Activated CD4-positive, alpha-beta T cell treated with anti-CD3 and anti-CD28 coated beads, Interleukin-2, amount 50 U/mL, for 24 hours (primary cell): ENCODE results near the gene CCDC192.

Experiments
- DNase-seq, 2 donors: peaks; one replicate each; pipeline ENCODE4 v3.0.0-alpha.2; 2020; ENCODE audit warnings: low read depth in 1 of 2, low spot score in 1 of 2

CCDC192 gene

DNA sequence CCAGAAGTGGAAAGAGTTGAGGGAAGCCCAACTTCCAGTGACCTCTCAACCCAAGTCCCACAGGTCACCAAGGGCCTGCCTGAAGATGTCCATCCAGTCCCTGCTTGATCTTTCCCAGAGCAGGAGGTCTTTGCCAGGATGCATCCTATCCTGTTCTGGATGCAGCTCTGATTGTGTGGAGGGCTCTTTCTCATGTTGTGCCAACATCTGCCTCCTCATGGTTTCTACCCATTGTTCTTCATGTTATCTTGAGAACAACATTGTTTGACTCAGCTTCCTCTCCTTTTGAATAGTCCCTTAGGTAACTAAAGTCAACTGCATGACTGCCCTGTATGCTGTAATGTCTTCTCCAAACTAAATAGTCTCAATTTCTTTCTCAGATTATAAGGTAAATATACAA lies 169.3 kb downstream of the CCDC192 start:
- no peak for DNase-seq

GRCh38 chr5:127875235-127876021 lies 172.2 kb downstream of the CCDC192 start:
- DNase-seq, result no peak

GRCh38 chr5:127876384-127876783 lies 173.2 kb downstream of the CCDC192 start:
- no peak for DNase-seq

- DNase-seq, result no peak
Observed at GRCh38 chr5:127878174-127878750, 175.1 kb downstream of the CCDC192 start.

DNA sequence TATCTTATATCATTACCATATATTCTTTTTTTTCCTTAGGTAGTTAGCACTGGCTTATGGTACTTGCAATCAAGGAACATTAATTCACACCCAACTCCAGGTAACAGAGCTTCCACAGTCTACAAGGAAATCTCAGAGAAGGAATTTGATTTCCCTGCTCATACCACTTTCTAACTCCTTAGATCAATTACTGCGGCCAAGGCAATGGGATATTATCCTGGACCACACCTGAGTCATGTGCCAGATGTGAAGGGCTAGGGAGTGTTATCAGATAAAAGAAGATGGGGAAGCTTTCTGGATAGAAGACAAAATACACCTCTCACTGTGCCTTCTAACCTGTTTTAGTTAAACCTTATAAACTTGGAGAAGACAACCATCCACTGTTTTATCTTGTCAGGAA lies 181.2 kb downstream of the CCDC192 start:
- no peak for DNase-seq

DNA sequence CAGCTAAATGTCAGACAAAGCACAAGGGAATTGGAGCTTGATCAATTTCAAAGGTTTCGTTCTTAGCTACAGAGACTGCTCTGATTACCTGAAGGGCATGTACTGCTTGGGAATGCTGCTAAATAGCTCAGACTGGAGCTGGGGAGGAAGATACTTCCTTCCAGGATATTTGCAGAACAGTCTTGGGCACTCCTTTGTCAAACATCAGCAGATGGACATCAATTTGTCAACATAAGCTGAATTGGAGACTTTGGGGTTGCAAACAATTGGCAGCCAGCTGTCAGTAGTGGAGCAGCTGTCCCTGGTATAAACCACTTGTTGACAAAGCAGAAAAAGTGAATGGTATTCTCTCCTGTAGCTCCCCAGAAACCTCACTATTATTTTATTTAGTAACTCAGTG lies 182.0 kb downstream of the CCDC192 start:
- no peak for DNase-seq

- DNase-seq, result no peak
Observed at GRCh38 chr5:127886081-127886480, 182.9 kb downstream of the CCDC192 start.

DNA sequence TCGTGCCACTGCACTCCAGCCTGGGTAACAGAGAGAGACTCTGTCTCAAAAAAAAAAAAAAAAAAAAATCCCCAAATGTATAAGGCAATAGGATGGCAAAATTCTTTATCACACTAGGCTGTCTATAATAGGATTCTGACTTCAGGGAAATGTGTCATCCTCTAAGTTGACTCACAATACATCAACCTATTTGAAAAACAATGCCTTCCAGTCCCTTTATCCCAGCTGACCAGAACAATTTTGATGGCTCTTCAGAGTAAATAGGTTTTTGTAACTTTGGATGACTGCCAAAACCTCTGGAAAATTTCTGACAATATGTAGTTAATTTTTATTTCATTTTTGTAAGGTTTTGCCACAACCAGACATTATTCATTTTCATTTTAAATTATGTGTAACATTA lies 184.1 kb downstream of the CCDC192 start:
- no peak for DNase-seq

- DNase-seq, result no peak
Observed at GRCh38 chr5:127891942-127892341, 188.8 kb downstream of the CCDC192 start.

DNA sequence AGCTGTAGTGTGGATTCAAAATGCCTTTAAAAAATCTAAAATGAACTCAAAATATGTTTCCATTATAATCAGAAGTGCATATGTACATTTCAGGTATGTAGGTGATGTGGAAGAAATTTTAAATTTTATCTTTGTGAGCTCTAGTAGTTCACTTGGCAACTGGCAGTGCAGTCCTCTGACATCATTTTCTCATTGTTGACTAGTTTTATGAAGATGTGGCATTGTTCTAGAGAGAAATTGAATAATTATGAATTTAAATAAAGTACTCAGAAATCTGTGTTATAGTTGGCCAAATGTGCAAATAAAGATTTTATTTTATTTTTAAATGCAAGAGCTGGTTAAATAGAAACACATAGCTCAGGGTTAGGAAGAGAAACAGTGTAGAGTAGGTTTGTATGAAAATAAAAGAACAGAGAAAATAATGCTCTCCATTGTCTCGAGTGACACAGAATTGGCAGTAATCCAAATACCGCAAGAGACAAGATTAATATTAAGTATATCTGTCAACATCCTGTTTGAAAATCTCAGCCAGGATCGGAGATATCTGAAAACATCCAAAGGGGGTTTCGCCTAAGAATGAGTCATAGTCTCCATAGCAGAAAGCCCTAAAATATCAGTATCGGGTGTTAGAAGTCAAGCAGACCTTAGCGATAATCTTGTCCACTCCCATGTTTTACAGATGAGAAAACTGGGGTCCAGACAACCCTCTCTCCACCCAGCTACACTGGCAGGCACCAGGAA lies 189.4 kb downstream of the CCDC192 start:
- no peak for DNase-seq

DNA sequence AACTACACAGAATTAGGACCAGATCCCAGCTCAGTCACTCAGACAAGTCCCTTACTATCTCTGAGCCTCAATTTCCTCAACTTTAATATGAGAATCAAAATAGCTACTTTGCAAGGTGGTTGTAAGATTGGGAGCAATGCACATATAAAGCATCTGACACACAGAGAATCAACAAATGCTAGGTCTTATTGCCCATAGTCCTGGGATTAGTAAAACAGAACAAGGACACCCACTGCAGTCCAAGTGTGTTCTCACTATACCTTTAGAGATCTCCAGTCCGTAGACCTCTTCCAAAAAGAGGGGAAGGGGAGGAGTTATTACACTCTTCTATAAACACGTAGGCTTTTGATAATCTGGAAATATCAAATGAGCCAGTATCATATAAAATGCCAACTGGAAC lies 190.0 kb downstream of the CCDC192 start:
- DNase-seq, result no peak

DNA sequence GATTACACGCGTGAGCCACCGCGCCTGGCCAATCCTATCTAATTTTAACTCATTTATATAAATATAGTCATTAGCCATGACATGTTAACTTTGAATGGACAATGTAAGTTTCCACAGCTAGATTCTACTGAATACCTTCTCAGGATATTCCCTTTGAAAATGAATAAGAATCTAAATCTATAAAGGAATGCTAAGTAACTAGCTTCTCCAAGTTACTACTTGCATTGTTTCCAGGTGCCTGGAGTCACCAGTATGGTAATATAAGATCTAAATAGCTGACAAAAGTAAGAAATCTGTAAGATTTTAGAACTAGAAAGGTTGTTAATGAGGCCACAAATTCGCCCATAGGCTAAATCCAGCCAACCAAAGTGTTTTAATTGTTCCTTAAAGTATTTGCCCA lies 191.3 kb downstream of the CCDC192 start:
- no peak for DNase-seq

DNA sequence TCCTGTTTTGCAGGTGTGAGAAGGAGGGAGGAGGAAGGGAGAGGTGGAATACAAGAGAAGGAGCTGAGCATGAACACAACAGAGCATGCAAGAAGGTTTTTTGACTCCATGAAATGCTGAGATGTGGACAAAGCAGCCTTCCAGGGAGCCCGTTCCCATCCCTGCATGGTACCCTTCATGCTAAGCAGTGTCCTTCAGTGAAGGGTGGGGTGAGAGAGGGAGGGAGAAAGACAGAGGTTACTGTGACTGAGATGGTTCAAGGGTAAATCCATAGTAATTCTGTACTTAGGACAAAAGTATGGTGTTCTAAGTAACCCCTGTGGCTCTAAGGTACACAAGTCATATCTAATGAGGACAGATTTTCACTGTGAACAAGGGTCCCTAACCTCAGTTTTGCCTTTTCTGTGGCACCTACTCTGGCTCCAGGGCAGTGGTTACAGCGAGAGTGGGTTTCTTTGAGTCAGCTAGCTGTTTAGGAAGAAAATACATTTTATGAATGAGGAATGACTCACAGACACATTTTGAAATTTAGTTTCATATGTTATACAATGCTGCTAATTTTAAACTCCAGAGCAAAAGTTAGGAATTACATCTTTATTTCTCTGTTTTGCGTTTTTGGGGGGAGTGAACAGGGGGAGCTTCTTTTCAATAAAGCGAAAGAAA lies 195.5 kb downstream of the CCDC192 start:
- DNase-seq, result no peak

GRCh38 chr5:127899214-127899610 lies 196.0 kb downstream of the CCDC192 start:
- DNase-seq, result no peak

DNA sequence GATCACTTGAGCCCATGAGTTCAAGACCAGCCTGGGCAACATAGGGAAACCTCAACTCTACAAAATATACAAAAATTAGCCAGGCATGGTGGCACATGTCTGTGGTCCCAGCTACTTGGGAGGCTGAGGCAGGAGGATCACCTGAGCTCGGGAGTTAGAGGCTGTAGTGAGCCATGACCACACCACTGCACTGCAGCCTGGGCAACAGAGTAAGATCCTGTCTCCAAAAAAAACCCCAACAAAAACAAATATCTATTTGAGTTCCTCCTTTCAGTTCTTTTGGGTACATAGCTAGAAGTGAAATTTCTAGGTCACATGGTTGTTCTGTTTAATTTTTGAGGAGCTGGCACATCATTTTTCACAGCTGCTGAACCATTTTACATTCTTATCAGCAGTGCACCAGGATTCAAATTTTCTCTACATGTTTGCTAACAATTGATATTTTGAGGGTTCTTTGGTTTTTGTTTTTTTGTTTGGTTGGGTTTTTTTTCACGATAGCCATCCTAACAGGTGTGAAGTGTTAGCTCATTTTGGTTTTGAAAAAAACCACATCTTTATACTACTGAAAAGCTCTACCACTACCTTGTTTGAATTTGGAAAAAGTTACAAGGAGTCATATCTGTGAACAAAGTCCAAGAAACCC lies 203.5 kb downstream of the CCDC192 start:
- DNase-seq, result no peak

DNA sequence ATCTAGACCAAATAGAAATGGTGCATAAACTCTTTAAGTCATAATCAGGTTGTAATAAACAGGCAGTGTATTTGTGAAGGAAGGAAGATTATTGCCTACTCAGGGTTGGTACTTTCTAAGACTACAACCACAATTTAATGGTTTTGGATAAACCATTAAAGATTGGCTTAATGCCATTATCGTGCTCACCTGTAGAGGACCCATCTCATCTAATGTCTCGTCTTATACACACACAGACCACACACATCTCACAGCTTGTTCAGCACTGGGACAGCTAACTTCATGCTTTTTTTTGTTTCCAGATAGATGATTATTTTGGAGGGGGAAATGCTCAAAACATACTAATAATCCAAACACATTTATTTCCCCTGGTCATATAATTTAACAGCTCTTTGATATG lies 204.7 kb downstream of the CCDC192 start:
- DNase-seq, result no peak

DNA sequence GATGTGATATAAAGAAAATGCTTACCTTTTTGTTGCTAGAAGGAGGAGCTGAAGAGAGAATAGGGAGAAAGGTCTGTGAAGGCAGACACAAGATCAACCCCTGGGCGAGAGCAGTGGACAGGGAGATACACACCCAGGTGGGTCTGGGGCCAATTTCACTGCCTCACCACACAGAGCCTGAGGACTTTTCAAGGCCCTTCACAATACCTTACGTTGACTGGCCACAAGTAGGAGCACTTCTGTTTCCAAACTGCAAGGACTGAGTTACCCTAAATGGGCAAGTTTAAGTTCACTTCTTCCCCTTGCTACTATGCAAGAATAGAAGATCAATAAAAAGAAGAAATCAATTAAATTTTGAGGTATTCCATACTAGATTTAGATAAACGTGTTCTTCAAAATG lies 205.9 kb downstream of the CCDC192 start:
- no peak for DNase-seq

GRCh38 chr5:127909821-127910220 lies 206.6 kb downstream of the CCDC192 start:
- DNase-seq, result no peak

- no peak for DNase-seq
Observed at GRCh38 chr5:127910307-127910956, 207.2 kb downstream of the CCDC192 start.

GRCh38 chr5:127911619-127912018 lies 208.4 kb downstream of the CCDC192 start:
- DNase-seq, result no peak

DNA sequence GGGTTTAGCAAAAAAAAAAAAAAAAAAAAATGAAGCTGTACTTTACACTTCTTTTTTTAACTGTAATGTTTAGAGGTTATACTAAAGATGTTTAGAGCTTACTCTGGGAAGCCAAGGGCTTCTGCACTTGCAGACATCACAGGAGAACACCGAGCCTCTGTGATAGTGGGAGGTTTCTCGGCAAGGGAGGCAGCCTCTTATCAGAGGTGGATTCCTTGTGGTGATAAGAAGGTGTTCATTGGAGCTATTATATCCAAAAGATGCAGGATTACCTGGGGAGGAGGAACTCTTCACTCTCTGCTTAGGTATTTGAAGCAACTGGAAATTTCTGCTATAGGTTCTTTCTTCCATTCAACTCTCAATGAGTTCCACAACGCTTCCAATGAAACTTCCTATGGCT lies 209.2 kb downstream of the CCDC192 start:
- no peak for DNase-seq
